ENCODE measurements around the gene PNISR. TPM values are rescaled to one million over a fixed set of nuclear protein-coding genes. Genes with fewer than 3 reads are reported as not detected.

Gene PNISR
- polyA plus RNA-seq, 1 of the 3 experiments (the other 2 are of a cell fraction), result 39.1 TPM

DNA sequence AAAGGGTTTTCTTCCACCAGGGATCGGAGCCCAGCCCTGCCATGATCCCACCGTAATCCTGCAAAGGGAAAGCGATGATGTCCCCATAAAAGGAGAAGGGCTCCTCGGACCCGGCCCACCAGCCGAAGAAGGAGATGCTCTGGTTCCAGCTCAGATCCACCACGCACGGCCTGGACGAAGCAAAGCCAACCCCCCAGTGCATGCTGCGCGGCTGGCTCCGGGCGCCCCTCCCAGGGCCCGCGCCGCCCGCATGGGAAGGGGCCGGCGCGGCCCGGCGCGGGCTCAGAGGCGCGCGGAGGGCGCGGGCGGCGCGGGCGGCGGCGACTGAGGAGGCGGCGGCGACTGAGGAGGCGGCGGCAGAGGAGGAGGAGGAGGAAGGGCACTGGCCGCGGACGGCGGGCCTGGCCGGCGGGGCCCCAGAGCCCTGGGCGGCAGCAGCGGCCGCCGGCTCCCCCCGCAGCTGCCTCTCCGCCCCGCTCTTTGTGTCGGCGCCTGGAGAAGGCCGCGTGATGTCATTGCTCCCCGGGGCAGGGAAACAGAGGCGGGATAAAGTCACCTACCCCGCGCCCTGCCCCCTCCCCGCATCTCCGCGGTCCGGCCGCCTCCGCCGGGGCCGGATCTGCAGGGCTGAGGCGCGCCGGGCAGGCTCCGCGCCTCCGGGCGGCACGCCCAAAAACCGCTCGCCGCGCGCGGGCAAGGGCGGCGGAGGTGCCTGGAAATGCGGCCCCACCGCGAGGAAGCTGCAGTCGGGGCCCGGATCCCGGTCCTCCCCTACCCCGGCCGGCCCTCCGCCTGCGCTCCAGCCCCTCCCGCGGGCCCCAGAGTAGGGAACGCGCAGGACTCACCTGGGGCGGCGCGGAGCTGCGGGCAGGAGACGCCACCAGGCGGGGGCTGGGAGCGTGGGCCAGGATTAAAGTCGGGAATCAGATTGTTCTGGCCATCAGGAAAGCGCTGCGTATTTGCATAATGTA, 75.7 kb downstream of the PNISR start, which contains the start of gene FAXC (continued):
- TF ChIP-seq, protein P1, sequence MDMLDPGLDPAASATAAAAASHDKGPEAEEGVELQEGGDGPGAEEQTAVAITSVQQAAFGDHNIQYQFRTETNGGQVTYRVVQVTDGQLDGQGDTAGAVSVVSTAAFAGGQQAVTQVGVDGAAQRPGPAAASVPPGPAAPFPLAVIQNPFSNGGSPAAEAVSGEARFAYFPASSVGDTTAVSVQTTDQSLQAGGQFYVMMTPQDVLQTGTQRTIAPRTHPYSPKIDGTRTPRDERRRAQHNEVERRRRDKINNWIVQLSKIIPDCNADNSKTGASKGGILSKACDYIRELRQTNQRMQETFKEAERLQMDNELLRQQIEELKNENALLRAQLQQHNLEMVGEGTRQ (IDR thresholded peaks at IDR 0.05; ENCODE audit: borderline replicate concordance, low read depth, low read length), result no peak
- TF ChIP-seq PBX3 (IDR thresholded peaks at IDR 0.05) (no peak), YY1 (IDR thresholded peaks at IDR 0.05; ENCODE audit: low read depth) (no peak), RFX5 (IDR thresholded peaks at IDR 0.05; ENCODE audit: low read length) (no peak), TCF12 (IDR thresholded peaks at IDR 0.05) (no peak), ZBTB33 (IDR thresholded peaks at IDR 0.05; ENCODE audit: borderline replicate concordance, low read depth) (no peak), POLR2AphosphoS5 (IDR thresholded peaks at IDR 0.05; ENCODE audit: low read depth, low read length) (no peak), ELF1 (IDR thresholded peaks at IDR 0.05) (no peak), MAX (IDR thresholded peaks at IDR 0.05; ENCODE audit: low read depth) (0 out of 2 replicates have a peak, but pooled peaks have one; percentile 11)

DNA sequence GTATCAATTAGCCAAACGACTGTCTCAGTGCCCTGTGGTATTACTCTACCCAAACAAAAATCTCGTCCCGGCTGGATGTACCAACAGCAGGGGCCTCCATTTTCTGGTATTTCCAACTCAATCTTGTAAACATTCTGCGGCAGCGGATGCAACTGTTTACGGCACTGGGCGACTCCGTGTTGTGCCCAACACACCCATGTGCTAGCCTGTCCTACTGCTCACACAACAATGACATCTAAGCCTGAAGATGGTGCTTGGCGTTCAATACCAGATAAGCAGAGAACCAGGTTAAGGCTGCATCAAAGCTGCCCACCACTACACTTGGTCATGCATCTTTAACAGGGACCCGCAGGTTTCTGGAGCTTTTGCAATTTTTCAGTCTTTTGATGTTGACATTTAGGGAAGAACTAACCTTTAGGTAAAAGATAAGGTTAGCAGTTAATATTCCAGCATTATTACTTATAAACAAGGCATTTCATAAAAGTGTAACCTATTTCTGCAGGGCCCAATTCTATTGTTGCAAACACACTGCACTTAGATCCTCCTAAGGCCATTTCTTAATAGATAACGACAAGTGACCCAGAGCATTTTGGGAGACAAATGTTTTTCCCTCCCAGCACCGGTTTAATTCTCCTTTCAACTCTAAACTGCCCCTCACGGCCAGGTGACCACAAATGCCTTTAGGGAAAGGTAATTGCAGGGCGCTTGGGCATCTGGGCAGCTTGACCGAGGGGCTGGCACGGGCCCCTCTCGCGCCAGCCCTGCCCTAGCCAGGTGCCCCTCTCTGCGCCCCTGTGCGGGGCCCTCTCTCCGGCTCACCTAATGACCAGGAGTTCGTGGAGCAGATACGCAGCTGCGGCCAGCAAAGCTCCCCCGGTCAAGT, 76.6 kb downstream of the PNISR start:
- H3K9me2 ChIP-seq, result no peaks in the 10 kb centered on the region
- WGBS (ENCODE audit: low lambda C conversion rate), result 35% methylated on average over 20 of the region's 25 CpGs
- H3K4me3 ChIP-seq (ENCODE audit: low read depth in 2 of 2, low read length in 1 of 2), result peak overlapping the region; percentile 79 to 89
- peaks cover 9% of the 10 kb centered on the region for H3F3A ChIP-seq (replicated peaks; ENCODE audit: insufficient read depth)
- DNase-seq, result peak; percentile 47
- H2AFZ ChIP-seq (ENCODE audit: low read depth), result peak overlapping the region; percentile 90
- no peaks in the 10 kb centered on the region for H3K79me2 ChIP-seq (ENCODE audit: insufficient read depth)
- ChIA-PET CTCF (interaction anchor here (0.7 to 3.2 kb wide), 9 partner anchors 12 to 108 kb away, joined by 3 to 28 read pairs (median 4); partner anchors contain the start of genes COQ3 and PNISR), POLR2A (interaction anchor here (1.1 to 2.4 kb wide), 3 partner anchors 18 to 220 kb away, joined by 6 to 15 read pairs (median 9); partner anchors contain the start of genes CCNC and COQ3)
- no peaks in the 10 kb centered on the region for H4K20me1 ChIP-seq (ENCODE audit: insufficient read depth)
- peaks cover 4 to 7% of the 10 kb centered on the region in 2 experiments; a peak in 3 of 4 replicates for H3K4me1 ChIP-seq (ENCODE audit: control insufficient read depth in 1 of 2, insufficient read depth in 2 of 2, low read depth in 1 of 2, low read length in 1 of 2)
- H3K9ac ChIP-seq, result peak overlapping the region; percentile 66
- H3K27me3 ChIP-seq (ENCODE audit: insufficient read depth), result no peaks in the 10 kb centered on the region
- TF ChIP-seq EP300 (IDR thresholded peaks at IDR 0.05; ENCODE audit: borderline replicate concordance in 1 of 2, low read depth in 1 of 2, low read length in 1 of 2), result no peak
- TF ChIP-seq NFIC (IDR thresholded peaks at IDR 0.05; ENCODE audit: borderline replicate concordance), result no peak
- TF ChIP-seq GABPA (IDR thresholded peaks at IDR 0.05; ENCODE audit: low read depth), result no peak
- no peak for TF ChIP-seq RAD21 (IDR thresholded peaks at IDR 0.05; ENCODE audit: low read length)
- peak; percentile 81; the same call in 1 of the 2 replicates for TF ChIP-seq MXI1 (IDR thresholded peaks at IDR 0.05; ENCODE audit: low read depth, low read length)
- no peak for TF ChIP-seq SIN3A (IDR thresholded peaks at IDR 0.05; ENCODE audit: borderline replicate concordance, low read depth, low read length)
- TF ChIP-seq FOSL2 (IDR thresholded peaks at IDR 0.05; ENCODE audit: borderline replicate concordance, low read depth), result no peak
- H3K36me3 ChIP-seq (replicated peaks in 1 of 2; ENCODE audit: control insufficient read depth in 1 of 2, insufficient read depth in 2 of 2, low read length in 1 of 2), result no peaks in the 10 kb centered on the region
- H3K27ac ChIP-seq (ENCODE audit: low read depth in 2 of 2, low read length in 1 of 2), result peak overlapping the region in 1 of 2 experiments; percentile 88; a peak in 2 of 4 replicates
- no peaks in the 10 kb centered on the region for H3K9me3 ChIP-seq
- H3K4me2 ChIP-seq, result peak overlapping the region; percentile 81
